Measurements from ENCODE around the gene CERCAM. TPM values are rescaled to one million over a fixed set of nuclear protein-coding genes. Genes with fewer than 3 reads are reported as not detected.

The CERCAM gene
- total and polyA plus RNA-seq, 2 of the 13 experiments (the other 11 are each of a cell fraction or from before 2014, with no cell fraction given), result 9.0 to 17.1 TPM

GRCh38 chr9:128457207-128457606 is 36.5 kb downstream of the CERCAM start:
- Histone ChIP-seq H3K79me2 (ENCODE audit: insufficient read depth, low read length) (peaks cover 4% of the 10 kb centered on the region), H4K20me1 (ENCODE audit: insufficient read depth, low read length) (no peaks in the 10 kb centered on the region), H3K4me3 (replicated peaks in 1 of 3; ENCODE audit: insufficient read depth in 1 of 3, low read depth in 2 of 3, low read length in 3 of 3) (peak overlapping the region; percentile 60 to 91 (median 77); a peak in 5 of 6 replicates), H3K36me3 (replicated peaks in 1 of 2; ENCODE audit: control insufficient read depth in 1 of 2, insufficient read depth in 2 of 2, low read length in 2 of 2) (peaks cover 10 to 24% of the 10 kb centered on the region in 2 experiments; a peak in 4 of 5 replicates), H2AFZ (ENCODE audit: low read length) (no peak overlapping the region), H3K27me3 (ENCODE audit: control insufficient read depth in 1 of 2, insufficient read depth in 2 of 2, low read length in 2 of 2) (peaks cover 0 to 6% of the 10 kb centered on the region in 2 experiments; a peak in 2 of 5 replicates), H3K9ac (ENCODE audit: insufficient read depth, low read depth, low read length) (peak overlapping the region; percentile 26), H3K4me1 (ENCODE audit: insufficient read depth, low read length) (peaks cover 15% of the 10 kb centered on the region), H3K9me3 (ENCODE audit: low read length) (no peaks in the 10 kb centered on the region), H3K4me2 (ENCODE audit: low read depth, low read length) (peak overlapping the region; percentile 90), H3K27ac (ENCODE audit: extremely low read length, insufficient read depth, low read length) (no peak overlapping the region)
- in situ Hi-C loops (cut with HindIII; ENCODE audit: extremely low pct_ligation_motif_present, low pct_unique_long_range_greater_than_20kb), result no loop called here
- POLR2A ChIA-PET, result interaction anchor here (0.9 kb wide), 1 partner anchor 96 kb away, joined by 3 read pairs; no protein-coding TSS in a partner anchor
- FAIRE-seq (no peak), ATAC-seq (no peak), DNase-seq (ENCODE audit: low spot score) (no peak)
- intact Hi-C loops (cut with micrococcal nuclease; ENCODE audit: unreplicated experiment), result no loop called here
- WGBS (ENCODE audit: low lambda C conversion rate), result 67% methylated on average over 14 of the region's 14 CpGs
- CTCF ChIA-PET (ENCODE audit: low intra/inter-chr PET ratio, low total read pairs), result no interaction called here
- BruUV-seq (replicated peaks), result no TSS peak
- TF ChIP-seq EP300 (IDR thresholded peaks at IDR 0.05; ENCODE audit: low read depth in 2 of 2, low read length in 2 of 2) (no peak), EP300 (CRISPR knock-in tag; IDR thresholded peaks at IDR 0.05; ENCODE audit: borderline replicate concordance) (no peak)

DNA sequence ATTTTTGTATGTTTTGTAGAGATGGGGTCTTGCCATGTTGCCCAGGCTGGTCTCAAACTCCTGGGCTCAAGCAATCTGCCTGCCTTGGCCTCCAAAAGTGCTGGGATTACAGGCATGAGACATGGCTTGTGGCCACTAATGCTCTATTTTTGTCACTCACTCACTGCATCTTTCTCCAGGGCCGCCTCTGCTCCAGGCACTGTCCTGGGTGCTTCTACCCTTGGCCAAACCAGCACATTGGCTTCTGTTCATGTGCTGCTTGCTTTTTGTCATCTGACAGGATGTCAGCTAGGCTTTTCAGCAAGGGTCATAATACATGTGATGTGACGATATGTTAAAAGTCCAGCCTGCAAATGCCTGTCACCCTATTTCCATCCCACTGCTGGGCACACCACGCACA is 38.4 kb downstream of the CERCAM start:
- Histone ChIP-seq H3K79me2 (ENCODE audit: insufficient read depth, low read length) (peaks cover 4% of the 10 kb centered on the region), H3K4me3 (replicated peaks in 1 of 3; ENCODE audit: insufficient read depth in 1 of 3, low read depth in 2 of 3, low read length in 3 of 3) (no peak overlapping the region), H3K27me3 (ENCODE audit: control insufficient read depth in 1 of 2, insufficient read depth in 2 of 2, low read length in 2 of 2) (peaks cover 0 to 2% of the 10 kb centered on the region in 2 experiments; a peak in 1 of 5 replicates), H3K4me1 (ENCODE audit: insufficient read depth, low read length) (peaks cover 15% of the 10 kb centered on the region), H3K4me2 (ENCODE audit: low read depth, low read length) (no peak overlapping the region), H4K20me1 (ENCODE audit: insufficient read depth, low read length) (no peaks in the 10 kb centered on the region), H2AFZ (ENCODE audit: low read length) (no peak overlapping the region), H3K27ac (ENCODE audit: extremely low read length, insufficient read depth, low read length) (no peak overlapping the region), H3K9ac (ENCODE audit: insufficient read depth, low read depth, low read length) (no peak overlapping the region), H3K9me3 (ENCODE audit: low read length) (no peaks in the 10 kb centered on the region), H3K36me3 (replicated peaks in 1 of 2; ENCODE audit: control insufficient read depth in 1 of 2, insufficient read depth in 2 of 2, low read length in 2 of 2) (peaks cover 12 to 37% of the 10 kb centered on the region in 2 experiments)
- FAIRE-seq (no peak), ATAC-seq (no peak), DNase-seq (ENCODE audit: low spot score) (no peak)
- intact Hi-C loops (cut with micrococcal nuclease; ENCODE audit: unreplicated experiment), result no loop called here
- WGBS (ENCODE audit: low lambda C conversion rate), result 89% methylated on average over 3 of the region's 3 CpGs
- in situ Hi-C loops (cut with HindIII; ENCODE audit: extremely low pct_ligation_motif_present, low pct_unique_long_range_greater_than_20kb), result no loop called here
- ChIA-PET CTCF (ENCODE audit: low intra/inter-chr PET ratio, low total read pairs) (no interaction called here), POLR2A (no interaction called here)
- no TSS peak for BruUV-seq (replicated peaks)
- TF ChIP-seq KAT7 (CRISPR knock-in tag; IDR thresholded peaks at IDR 0.05; ENCODE audit: borderline replicate concordance), result no peak
- no peak for TF ChIP-seq NONO (IDR thresholded peaks at IDR 0.05)
- TF ChIP-seq NONO (CRISPR knock-in tag; conservative IDR thresholded peaks at IDR 0.05), result no peak
- no peak for TF ChIP-seq TCF7L2 (IDR thresholded peaks at IDR 0.05; ENCODE audit: low read depth, low read length)
- TF ChIP-seq HMG20B (CRISPR knock-in tag; conservative IDR thresholded peaks at IDR 0.05), result no peak
- no peak for TF ChIP-seq SRY (CRISPR knock-in tag; IDR thresholded peaks at IDR 0.05)
- TF ChIP-seq ZNF331 (CRISPR knock-in tag; IDR thresholded peaks at IDR 0.05), result no peak
- TF ChIP-seq ZFP37 (CRISPR knock-in tag; IDR thresholded peaks at IDR 0.05; ENCODE audit: borderline replicate concordance), result no peak
- TF ChIP-seq ZBED4 (CRISPR knock-in tag; IDR thresholded peaks at IDR 0.05; ENCODE audit: borderline replicate concordance), result no peak
- no peak for TF ChIP-seq ZBTB37 (CRISPR knock-in tag; IDR thresholded peaks at IDR 0.05)
- TF ChIP-seq, protein P1, sequence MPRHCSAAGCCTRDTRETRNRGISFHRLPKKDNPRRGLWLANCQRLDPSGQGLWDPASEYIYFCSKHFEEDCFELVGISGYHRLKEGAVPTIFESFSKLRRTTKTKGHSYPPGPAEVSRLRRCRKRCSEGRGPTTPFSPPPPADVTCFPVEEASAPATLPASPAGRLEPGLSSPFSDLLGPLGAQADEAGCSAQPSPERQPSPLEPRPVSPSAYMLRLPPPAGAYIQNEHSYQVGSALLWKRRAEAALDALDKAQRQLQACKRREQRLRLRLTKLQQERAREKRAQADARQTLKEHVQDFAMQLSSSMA (CRISPR knock-in tag; IDR thresholded peaks at IDR 0.05), result no peak
- no peak for TF ChIP-seq PHF8 (CRISPR knock-in tag; IDR thresholded peaks at IDR 0.05)

All from HepG2 (cell line).